Anterior cingulate cortex (tissue), 58 donors: ENCODE results near the gene C3orf49.

Source experiments
- DNase-seq, 58 donors: peaks; one replicate each; lab custom pipeline; 2025; lab: John Stamatoyannopoulos, UW

The C3orf49 gene

DNA sequence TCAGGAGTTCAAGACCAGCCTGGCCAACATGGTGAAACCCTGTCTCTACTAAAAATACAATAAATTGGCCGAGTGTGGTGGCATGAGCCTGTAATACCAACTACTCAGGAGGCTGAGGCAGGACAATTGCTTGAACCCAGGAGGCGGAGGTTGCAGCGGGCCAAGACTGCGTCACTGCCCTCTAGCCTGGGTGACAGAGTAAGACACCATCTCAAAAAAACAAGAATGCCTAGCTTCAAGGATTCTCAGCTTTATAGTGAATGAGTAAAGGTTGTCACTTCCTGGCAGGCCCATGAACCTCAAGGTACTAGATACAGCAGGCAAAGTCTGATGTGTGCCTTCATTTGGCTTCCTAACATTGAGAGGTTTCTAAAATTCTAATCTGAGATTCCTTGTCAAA is 30.1 kb downstream of the C3orf49 start:
- DNase-seq, result no peak

DNA sequence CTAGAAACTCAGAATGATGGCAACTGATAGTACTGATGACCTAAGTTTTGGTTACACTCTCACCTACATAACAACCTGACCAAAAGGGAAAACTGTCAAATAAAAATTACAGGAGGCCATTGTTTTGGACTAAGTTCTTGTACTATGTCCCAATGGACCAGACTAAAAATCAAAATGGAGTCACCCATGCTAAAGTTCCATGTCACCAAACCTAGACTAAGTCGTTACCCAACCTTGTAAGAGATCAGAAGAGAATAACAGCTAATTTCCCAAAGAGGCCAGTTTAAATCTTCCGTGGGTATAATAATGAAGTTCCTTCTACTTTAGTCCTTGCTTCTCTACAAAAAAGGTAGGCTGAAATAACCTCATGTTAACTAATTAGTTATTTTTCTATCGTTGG is 32.2 kb downstream of the C3orf49 start:
- DNase-seq, result no peak

DNA sequence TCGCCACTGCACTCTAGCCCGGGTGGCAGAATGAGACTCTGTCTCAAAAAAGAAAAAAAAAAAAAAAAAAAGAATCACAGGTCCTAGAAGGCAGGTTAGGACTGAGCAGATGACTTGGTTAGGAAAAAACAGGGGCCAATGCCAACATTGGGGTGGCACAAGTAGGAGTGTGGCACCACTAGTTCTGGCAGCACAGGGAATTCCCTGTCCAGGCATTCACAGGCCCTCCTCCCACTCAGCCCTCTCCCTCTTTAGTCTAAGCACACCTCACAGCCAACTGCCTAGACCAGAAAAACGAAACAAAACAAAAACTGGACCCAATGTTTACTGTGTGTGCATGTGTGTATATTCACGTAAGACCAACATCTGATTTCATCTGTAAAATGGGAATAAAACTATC is 34.0 kb downstream of the C3orf49 start:
- DNase-seq, result no peak

DNA sequence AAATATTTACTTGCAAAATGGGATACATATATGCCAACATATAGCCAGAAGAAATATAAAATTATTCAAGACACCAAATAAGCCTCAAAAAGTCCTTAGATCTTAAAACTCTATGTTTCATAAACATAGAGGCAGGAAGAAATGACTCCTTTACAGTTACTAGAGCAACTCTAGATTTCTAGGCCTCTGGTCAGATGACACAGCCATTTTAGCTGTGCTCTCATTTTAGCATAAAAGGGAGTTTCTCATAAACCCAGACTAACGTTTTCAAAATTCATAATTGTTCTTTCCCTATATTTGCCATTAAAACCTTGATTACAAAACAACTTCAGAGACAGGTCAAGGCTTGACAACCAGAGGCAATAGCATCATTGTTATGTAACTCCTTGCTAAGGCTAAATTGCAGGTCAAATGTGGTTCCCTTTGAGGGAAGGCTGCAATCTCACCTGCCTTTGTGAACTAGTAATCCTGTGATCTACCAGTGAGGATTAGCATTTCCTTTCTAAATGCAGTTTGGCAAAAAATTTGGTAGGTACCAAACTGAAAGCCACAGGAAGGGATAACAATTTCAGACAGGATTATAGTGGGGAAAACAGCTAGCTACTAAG is 36.3 kb downstream of the C3orf49 start:
- DNase-seq, result no peak

DNA sequence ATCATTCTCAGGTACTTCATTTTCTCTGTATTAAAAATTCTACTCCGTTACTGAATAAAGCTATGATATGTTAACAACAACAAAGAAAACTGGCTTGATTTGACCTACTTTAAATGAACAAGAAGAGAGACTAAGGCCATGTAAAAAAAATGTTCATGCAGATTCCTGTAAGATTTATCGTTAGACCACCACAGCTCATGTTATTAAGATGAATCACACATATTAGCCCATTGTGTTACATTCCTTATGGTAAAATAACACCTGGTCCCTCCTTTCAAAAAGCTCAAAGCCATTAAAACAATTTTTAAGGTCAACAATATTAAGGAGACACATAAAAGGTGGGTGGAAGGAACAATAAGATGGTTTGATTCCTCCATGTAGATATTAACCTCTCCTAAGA is 38.2 kb downstream of the C3orf49 start:
- DNase-seq, result no peak

DNA sequence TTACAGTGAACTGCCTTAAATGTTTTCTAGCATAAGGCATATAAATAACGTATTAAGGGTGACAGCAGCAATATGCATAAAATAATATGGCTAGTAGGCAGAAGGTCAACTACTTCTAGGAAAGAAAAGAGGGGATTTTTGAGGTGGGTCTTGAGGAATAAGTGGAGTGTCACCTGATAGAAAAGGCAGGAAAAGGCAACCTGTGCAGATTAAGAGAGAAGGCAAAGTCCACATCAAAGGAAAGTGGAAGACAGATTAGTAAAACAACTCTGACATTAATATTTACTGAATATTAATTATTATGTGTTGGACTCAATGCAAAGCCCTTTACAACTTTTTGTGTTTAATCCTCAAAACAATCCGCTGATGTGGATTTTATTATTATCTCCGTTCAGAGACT is 41.7 kb downstream of the C3orf49 start:
- no peak for DNase-seq

DNA sequence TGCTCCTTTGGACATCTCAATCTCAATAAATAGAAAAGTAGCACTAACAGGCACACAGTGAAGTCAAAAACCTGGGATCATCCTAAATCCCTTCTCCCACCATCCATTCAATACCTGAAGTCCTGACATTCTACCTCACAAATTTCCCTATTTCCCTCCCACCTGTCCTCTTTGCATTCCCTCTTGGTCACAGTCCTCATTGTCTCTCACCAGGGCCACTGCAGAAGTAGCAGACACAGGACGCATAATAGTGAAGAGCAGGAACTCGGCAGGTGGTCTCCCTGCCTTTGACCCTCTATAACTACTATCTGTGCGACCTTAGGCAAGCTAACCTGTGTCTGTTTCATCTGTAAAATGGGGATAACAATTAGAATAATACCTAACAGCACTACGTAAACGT is 42.2 kb downstream of the C3orf49 start:
- DNase-seq, result no peak

DNA sequence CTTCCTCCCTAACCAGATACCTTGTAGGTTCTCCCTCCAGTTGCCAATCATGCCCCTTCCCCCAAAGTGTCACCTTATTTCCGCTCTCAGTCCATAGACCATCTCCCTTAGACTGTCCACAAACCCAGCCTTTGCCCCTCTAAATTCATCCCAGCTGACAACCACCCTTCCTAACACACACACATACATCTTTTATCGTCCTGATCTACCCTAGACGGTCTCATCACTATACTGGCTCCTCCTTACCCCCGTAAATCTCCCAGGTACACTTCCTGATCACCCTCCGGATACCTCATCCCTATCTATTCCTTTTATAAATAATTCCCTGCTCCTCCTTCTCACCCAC is 43.7 kb downstream of the C3orf49 start:
- DNase-seq, result no peak

DNA sequence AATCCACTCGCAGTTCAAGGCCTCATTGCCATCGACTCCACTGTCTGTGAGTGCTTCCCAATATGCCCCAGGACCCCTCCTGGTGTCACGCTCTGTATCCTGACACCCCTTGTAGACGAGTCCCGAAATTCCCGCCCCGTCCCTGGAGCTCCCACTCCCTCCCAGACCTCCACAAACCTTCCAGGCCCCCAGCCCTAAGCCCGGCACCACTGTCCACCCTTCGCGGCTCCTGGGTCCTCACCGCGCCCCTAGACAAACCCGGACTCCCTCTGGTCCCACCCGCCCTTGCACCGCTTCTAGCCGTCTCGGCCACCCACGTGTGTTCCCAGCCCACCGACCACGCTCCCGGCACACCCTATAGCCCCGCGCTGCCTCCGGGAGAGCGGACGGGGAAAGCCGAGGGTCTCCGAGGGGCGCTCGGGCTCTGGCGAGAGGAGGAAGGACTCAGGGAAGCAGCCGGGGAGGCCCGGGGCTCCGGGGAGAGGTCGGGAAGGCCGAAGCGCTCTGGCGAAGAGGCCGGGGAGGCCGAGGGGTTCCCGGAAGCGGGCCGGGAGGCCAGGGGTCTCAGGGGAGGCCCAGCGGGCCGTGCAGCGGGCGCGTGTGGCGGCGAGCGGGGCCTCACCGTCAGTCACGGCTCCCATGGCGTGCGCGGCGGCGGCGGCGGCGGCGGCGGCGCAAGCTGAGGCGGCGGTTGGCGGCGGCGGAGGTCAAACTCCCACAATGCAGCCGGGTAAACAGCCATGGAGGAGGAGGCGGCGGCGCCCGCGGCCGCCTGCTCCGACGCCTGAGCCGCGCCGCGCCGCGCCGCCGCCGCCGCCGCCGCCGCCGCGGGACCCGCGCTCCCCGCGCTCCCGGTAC is 44.3 kb downstream of the C3orf49 start, which contains the start of the genes ATXN7 and THOC7:
TSS of gene ATXN7 (plus strand) at position 718 of the 858 bp plus-strand sequence. CDS start 48,732 bp downstream, outside the sequence.
TSS of gene THOC7 (minus strand) at position 656 of the 858 bp plus-strand sequence. CDS start at position 641, 15 bp downstream.
- peak in 50 of 58 donors; percentile 5 to 71 (median 44) for DNase-seq

DNA sequence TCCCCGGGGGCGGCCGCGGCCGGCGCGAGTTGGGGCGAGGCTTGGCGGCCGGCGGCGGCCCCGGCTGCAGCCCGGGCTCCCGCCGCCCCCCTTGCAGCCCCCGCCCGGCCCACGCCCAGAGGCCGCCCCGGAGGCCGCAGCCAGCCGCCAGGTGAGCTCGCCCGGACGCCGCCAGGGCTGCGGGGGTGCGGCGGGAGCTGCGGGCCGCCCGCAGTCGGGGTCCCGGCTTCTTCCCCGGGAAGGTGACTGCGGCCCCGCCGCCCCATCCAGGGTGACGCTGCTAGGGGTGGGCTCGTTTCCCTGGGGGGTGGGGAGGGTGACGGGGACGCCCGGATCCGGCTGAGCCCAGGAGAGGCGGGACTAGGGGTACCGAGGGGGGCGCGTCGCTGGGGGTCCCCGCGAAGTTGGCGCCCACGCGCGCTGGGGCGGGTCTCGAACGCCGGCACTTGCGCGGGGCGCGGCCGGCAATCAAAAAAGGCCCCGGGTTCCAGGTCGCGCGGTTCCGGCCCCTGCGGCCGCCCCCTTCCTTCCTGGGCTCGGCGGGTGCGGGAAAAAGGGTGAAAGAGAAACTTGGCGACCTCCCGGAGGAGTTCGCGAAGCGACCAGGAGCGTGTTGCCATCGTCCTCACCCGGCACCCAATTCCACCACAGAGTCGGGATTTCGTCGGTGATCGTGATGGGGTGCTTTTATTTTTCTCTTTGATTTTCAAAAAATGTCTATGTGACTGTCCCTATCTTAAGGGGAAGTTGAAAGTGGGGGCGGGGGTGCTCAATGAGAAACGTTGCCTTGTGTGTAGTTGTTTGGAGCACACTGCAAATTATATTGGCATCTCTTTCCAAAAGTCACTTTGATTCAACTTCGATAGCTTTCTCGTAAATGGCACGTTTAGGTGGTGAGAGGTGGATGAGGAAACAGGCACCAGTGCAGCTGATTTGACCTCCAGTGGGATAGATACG is 45.2 kb downstream of the C3orf49 start:
- DNase-seq, result peak in 32 of 58 donors; percentile 6 to 45 (median 26)

DNA sequence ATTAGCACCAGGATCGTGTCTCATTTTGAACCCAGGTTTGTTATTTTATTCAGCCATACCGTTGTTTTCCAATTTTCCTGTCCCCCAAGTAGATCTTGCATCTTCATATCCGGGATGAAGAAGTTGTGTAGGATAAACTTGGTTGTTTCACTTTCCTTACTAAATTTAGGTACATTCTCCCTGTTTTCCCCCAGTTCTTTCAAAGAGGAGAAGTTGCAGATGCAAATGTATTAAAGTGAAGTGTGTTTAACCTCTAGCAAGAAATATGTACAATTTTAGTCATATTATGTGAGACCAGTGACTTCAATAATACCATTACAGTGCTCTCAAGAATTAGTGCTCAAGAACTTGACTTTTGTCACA is 45.8 kb downstream of the C3orf49 start:
- DNase-seq, result no peak

DNA sequence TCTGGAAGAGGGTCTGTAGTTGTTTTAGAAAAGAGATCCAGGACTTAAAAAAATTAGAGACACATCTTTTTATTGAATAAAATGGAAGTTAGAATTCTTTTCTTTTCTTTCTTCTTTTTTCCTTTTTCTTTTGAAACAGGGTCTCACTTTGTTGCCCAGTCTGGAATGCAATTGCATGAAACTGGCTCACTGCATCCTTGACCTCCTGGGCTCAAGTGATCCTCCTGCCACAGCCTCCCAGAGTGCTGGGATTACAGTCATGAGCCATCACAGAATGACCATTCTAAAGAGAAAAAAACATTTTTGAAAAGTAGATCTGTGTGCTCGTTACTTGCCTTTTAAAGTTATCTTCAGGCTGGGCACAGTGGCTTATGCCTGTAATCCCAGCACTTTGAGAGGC is 48.1 kb downstream of the C3orf49 start:
- DNase-seq, result no peak

DNA sequence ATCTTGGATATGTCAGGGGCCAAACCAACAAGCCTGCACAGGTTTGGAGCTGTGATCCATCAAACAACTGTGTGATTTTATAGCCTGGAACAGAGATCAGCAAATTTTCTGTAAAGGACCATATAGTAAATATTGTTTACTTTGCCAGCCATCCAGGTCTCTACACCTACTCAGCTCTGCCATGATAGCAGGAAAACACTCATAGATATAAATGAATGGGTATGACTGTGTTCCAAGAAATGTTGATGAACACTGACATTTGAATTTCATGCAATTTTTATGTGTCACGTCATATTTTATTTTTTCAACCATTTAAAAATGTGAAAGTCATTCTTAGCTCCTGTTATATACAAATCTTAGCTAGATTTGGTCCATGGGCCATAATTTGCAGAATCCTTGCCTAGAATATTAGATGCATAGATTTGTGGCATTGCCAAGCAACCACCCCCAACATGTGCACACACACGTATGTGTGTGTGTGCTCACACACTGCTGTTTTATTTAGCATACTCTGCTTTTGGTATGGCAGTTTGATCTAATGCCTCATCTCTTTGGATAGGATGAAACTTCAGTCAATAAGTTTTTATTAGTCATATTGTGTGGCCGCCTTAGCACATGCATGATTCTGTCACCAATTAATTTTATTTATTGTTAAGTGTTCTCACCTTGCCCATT is 51.0 kb downstream of the C3orf49 start:
- DNase-seq, result no peak

DNA sequence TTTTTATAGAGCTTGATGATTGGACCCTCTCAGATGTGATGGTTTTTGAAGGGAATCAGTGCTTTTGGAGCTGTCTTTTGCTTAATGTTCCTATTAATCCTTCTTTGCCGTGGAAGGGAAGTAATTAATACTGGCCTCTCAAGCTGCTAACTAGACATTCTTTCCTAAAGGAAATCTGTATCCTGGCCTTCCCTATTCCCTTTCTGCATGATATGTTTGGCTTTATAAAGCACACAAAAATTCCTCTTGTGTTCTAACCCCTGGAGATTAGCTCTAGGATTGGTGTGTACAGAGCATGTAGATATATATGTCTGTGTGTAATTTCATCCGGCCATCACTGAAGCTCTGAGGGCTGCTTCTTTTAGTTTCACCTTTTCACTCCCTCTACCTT is 51.5 kb downstream of the C3orf49 start:
- DNase-seq, result no peak

DNA sequence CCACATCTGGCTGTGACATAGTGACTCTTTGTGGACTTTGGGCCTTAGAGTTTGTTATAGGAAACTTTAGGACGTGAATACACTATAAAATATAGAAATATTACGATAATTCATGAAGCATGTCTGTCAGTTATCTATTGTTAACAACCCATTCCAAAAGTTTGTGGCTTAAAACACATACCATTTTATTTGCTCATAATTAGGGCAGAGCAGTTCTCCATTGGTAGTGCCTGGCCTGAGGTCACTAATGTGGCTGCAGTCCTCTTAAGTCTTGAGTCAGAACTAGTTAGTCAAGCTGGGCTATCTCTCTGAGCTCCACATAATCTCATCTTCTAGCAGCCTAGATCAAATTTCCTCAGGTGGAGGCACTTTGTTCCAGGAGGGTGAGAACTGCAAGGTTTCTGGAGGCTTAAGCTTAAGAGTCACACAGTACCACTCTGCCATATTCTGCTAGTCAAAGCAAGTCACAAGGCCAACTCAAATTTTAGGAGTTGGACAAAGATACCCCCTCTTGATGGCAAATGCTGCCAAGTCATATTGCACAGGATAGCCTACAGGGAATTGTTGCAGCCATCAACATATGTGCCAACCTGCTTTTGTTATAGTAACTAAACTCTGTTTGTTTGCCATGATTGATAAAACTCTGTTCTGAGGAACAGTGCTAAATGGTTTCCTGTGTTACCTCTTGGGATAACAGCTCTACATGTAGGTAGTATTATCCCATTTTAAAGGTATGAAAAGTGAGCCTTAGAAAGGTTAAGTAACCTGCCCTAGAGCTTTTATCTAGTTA is 53.2 kb downstream of the C3orf49 start:
- DNase-seq, result no peak

DNA sequence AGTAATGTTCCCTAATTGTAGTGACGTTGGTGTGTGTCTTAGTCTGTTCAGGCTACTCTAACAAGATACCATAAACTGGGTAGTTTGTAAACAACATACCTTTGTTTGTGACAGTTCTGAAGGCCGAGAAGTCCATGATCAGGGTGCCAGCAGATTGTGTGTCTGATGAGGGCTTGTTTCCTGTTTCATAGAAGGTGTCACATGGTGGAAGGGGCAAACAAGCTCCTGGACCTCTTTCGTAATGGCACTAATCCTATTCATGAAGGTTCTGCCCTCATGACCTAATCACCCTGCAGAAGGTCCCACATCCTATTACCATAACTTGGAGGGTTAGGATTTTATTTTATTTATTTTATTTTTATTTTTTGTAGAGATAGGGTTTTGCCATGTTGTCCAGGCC is 55.7 kb downstream of the C3orf49 start:
- DNase-seq, result no peak

DNA sequence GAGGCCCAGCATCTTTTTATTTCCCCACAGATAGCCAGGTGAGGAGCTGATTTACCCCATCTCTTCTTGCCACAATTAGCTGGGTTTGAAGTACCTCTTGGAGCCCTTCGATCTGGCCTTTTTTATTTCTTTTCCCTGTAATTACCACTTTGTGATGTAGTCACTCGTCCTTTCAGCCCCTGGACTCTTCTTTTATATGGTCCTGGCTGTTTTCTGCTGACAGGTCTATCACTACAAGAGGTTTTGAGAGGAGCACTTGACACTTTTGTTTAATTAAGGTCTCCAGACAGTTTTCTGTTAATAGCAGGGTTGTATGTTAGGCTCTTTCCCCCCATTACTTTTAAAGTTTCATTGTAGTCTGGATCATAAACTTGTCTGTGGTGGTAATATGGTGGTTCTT is 56.4 kb downstream of the C3orf49 start:
- no peak for DNase-seq

DNA sequence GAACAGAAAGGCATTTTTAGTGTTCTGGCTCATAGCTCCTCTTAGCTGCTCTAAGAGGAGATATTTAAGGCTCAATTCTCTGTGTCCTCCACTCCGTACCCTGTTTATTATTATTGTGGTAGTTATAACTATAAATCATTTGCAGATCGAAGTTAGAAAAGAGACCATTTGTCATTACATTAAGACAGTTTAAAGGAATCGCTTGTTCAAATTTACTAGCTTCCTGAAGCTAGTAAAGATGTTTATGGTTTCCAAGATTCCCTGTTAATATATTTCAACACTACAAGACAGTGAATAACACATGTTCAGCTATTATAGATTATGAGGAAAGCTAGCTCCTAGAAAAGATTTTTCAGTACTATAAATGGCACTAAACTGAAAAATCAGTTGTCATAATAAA is 57.2 kb downstream of the C3orf49 start:
- DNase-seq, result no peak

DNA sequence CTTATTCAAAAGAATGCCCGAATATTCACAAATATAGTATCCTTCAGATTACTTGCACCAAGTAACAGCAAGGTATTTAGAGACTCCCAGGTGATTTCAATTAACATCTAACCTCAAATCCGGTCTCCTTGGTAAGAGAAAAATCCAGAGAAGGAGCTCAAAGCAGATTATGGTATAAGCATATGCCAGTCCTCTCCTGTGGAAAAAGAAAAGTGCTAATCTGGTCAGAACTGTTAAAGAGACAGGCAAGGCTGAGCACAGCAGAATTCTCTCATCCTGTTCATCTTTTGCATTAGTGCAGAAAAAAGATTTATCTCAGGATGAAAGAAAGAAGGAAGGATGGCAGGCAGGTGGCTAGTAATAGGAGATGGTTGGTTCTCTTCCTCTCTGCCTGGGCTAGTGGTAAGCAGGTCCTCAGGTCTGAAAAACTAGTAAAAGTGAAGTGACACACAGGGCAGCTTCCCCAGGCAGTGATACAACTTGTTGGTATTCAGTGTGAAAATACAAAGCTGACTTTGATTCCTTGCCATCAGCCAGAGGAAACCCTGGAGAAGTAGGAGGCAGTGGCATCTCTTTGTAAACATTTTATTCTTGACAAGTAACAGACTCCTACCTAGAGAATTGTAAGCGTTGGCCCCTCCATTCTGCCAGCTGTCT is 58.8 kb downstream of the C3orf49 start:
- DNase-seq, result no peak
